Right lobe of liver (tissue), 4 donors: ENCODE data around the gene KLHL14.

ENCODE experiments used
- CTCF ChIP-seq, 4 donors: fragments of 200-600 bp in 3 of 4; fragments of 450-650 bp in 1 of 4; IDR thresholded peaks; one replicate each; pipeline versions ENCODE4 v1.5.1 to v1.8.0; 2016 to 2022; ENCODE audit warnings: antibody characterized with exemption in 4 of 4, mild to moderate bottlenecking in 2 of 4
- POLR2A ChIP-seq: fragments of 450-650 bp; IDR thresholded peaks from one replicate; pipeline ENCODE4 v1.6.1; 2017; ENCODE audit warnings: antibody characterized with exemption, mild to moderate bottlenecking
- donor health status: DM: no; HTN: no; CAD: no.
- donor health status: DM: no; HTN: no; CAD: no.
- donor health status: DM: no; HTN: yes; CAD: no.

GRCh38 chr18:32775628-32776027, 2.8 kb upstream of the KLHL14 start:
- TF ChIP-seq CTCF (IDR thresholded peaks at IDR 0.05) (no peak), POLR2A (no peak)
